PC-9 (cell line): Measurements from ENCODE around the gene RDH13.
"Not testable (repeated sequence)": the region's sequence is repeated elsewhere in the genome, so short reads cannot be mapped to it uniquely, and the experiment has no call there.

ENCODE experiments used
- EZH2 ChIP-seq: fragments of 200-600 bp; sonication (generic); IDR thresholded peaks from 2 replicates; pipeline ENCODE4 v1.8.0; 2017; ENCODE audit warnings: antibody characterized with exemption, low read depth
- TF ChIP-seq, protein P1 (sequence below): fragments of 200-600 bp; sonication (generic); conservative IDR thresholded peaks from 2 replicates; pipeline ENCODE4 v1.6.1; 2017; ENCODE audit warnings: mixed run types, antibody characterized with exemption, mild to moderate bottlenecking, moderate library complexity

DNA sequence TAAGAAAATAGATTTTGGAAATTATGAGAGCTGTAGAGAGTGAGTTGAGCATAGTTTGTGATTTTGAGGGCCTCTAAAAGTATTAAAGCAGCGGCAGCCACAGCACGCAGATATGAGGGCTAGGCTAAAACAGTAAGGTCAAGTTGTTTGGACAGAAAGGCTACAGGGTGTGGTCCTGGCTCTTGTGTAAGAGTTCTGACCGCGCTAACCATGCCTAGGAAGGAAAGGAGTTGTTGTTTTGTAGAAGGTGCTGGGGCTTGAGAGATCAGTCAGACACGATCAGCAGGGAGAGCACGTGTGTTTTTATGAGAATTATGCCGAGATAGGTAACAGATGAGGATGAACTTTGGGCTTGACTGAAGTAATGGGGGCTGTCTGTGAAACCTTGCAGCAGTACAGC lies 54.2 kb downstream of the RDH13 start:
- TF ChIP-seq, protein P1, sequence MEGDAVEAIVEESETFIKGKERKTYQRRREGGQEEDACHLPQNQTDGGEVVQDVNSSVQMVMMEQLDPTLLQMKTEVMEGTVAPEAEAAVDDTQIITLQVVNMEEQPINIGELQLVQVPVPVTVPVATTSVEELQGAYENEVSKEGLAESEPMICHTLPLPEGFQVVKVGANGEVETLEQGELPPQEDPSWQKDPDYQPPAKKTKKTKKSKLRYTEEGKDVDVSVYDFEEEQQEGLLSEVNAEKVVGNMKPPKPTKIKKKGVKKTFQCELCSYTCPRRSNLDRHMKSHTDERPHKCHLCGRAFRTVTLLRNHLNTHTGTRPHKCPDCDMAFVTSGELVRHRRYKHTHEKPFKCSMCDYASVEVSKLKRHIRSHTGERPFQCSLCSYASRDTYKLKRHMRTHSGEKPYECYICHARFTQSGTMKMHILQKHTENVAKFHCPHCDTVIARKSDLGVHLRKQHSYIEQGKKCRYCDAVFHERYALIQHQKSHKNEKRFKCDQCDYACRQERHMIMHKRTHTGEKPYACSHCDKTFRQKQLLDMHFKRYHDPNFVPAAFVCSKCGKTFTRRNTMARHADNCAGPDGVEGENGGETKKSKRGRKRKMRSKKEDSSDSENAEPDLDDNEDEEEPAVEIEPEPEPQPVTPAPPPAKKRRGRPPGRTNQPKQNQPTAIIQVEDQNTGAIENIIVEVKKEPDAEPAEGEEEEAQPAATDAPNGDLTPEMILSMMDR: not testable (repeated sequence)
- not testable (repeated sequence) for TF ChIP-seq EZH2
